Vagina (tissue), 2 donors: Measurements from ENCODE around the gene AKR1B1.

Experiments used
- CTCF ChIP-seq, 3 experiments: fragments of 450-650 bp in 2 of 3; fragments of 200-600 bp in 1 of 3; sonication (generic) in 1 of 3; IDR thresholded peaks; one replicate each; pipeline ENCODE4 v1.5.1; 2017 to 2019; ENCODE audit warnings: antibody characterized with exemption in 3 of 3, mild to moderate bottlenecking in 2 of 3, moderate library complexity in 2 of 3
- POLR2AphosphoS5 ChIP-seq, 2 donors: sonication (generic); formaldehyde crosslinking; IDR thresholded peaks; one replicate each; pipeline ENCODE4 v1.9.0; 2017; ENCODE audit warnings: antibody characterized with exemption in 2 of 2, mild to moderate bottlenecking in 2 of 2, low read depth in 1 of 2; ENCODE audit not compliant: insufficient read depth in 1 of 2

GRCh38 chr7:134443396-134444070, 15.4 kb downstream of the AKR1B1 start:
- no peak for TF ChIP-seq POLR2AphosphoS5 (IDR thresholded peaks at IDR 0.05; ENCODE audit: insufficient read depth in 1 of 2, low read depth in 1 of 2)
- no peak for TF ChIP-seq CTCF (IDR thresholded peaks at IDR 0.05)
